Large intestine (tissue), 12 donors: ENCODE data around the gene MEMO1. TPM values are rescaled to one million over a fixed set of nuclear protein-coding genes. Genes with fewer than 3 reads are reported as not detected.
"Not testable (repeated sequence)": the region's sequence is repeated elsewhere in the genome, so short reads cannot be mapped to it uniquely, and the experiment has no call there.

Source experiments
- DNase-seq, 2 donors: peaks; one replicate each; pipeline versions ENCODE4 v3.0.0 to v3.0.0-alpha.2; 2013
- H3K27ac ChIP-seq: one replicate; pipeline ENCODE4 v1.5.1; 2013; ENCODE audit warnings: low read length
- H3K27me3 ChIP-seq: 2 replicates; pipeline ENCODE4 v1.6.1; 2013; ENCODE audit warnings: low read length; ENCODE audit not compliant: control insufficient read depth, insufficient read depth
- H3K36me3 ChIP-seq: 2 replicates; pipeline ENCODE4 v1.6.1; 2013; ENCODE audit warnings: low read length; ENCODE audit not compliant: control insufficient read depth, insufficient read depth
- H3K4me1 ChIP-seq: one replicate; pipeline ENCODE4 v1.6.1; 2013; ENCODE audit warnings: low read length; ENCODE audit not compliant: control insufficient read depth, insufficient read depth
- H3K4me3 ChIP-seq: one replicate; pipeline ENCODE4 v1.5.1; 2013; ENCODE audit warnings: low read length
- H3K9me3 ChIP-seq: one replicate; pipeline ENCODE4 v1.6.1; 2013; ENCODE audit warnings: mild to moderate bottlenecking, low read depth, low read length, moderate library complexity; ENCODE audit not compliant: control insufficient read depth
- WGBS: methylation state at CpG from one replicate; pipeline ENCODE4 v1.1.5; 2013; ENCODE audit warnings: low lambda C conversion rate; ENCODE audit not compliant: insufficient coverage; 5-methylcytosine and 5-hydroxymethylcytosine counted together
- long read RNA-seq, 11 donors: transcript quantifications; one replicate each; lab custom pipeline, GENCODE V29; 2026
- polyA plus RNA-seq: library from polyadenylated mRNA; unstranded; fragments of 120-200 nt; gene quantifications from one replicate; pipeline ENCODE4 v1.2.1, GENCODE V29; 2013

The MEMO1 gene
- polyA plus RNA-seq: 38.3 TPM
- long read RNA-seq, donor 1, full-length matches to known transcripts: 6 of 6 reads
- long read RNA-seq, donor 1, partial matches to known transcripts: 0 of 6 reads
- long read RNA-seq, donor 1, other reads (novel, unspliced or antisense): 0 of 6 reads
- long read RNA-seq, donor 2, full-length matches to known transcripts: 10 of 10 reads
- long read RNA-seq, donor 2, partial matches to known transcripts: 0 of 10 reads
- long read RNA-seq, donor 2, other reads (novel, unspliced or antisense): 0 of 10 reads
- long read RNA-seq, donor 3: 0 reads
- long read RNA-seq, donor 4, full-length matches to known transcripts: 1 of 1 reads
- long read RNA-seq, donor 4, partial matches to known transcripts: 0 of 1 reads
- long read RNA-seq, donor 4, other reads (novel, unspliced or antisense): 0 of 1 reads
- long read RNA-seq, donor 5, full-length matches to known transcripts: 2 of 2 reads
- long read RNA-seq, donor 5, partial matches to known transcripts: 0 of 2 reads
- long read RNA-seq, donor 5, other reads (novel, unspliced or antisense): 0 of 2 reads
- long read RNA-seq, donor 6, full-length matches to known transcripts: 5 of 5 reads
- long read RNA-seq, donor 6, partial matches to known transcripts: 0 of 5 reads
- long read RNA-seq, donor 6, other reads (novel, unspliced or antisense): 0 of 5 reads
- long read RNA-seq, donor 7, full-length matches to known transcripts: 2 of 2 reads
- long read RNA-seq, donor 7, partial matches to known transcripts: 0 of 2 reads
- long read RNA-seq, donor 7, other reads (novel, unspliced or antisense): 0 of 2 reads
- long read RNA-seq, donor 8, full-length matches to known transcripts: 12 of 12 reads
- long read RNA-seq, donor 8, partial matches to known transcripts: 0 of 12 reads
- long read RNA-seq, donor 8, other reads (novel, unspliced or antisense): 0 of 12 reads
- long read RNA-seq, donor 9, full-length matches to known transcripts: 8 of 8 reads
- long read RNA-seq, donor 9, partial matches to known transcripts: 0 of 8 reads
- long read RNA-seq, donor 9, other reads (novel, unspliced or antisense): 0 of 8 reads
- long read RNA-seq, donor 10, full-length matches to known transcripts: 9 of 9 reads
- long read RNA-seq, donor 10, partial matches to known transcripts: 0 of 9 reads
- long read RNA-seq, donor 10, other reads (novel, unspliced or antisense): 0 of 9 reads
- long read RNA-seq, donor 11, full-length matches to known transcripts: 7 of 7 reads
- long read RNA-seq, donor 11, partial matches to known transcripts: 0 of 7 reads
- long read RNA-seq, donor 11, other reads (novel, unspliced or antisense): 0 of 7 reads

GRCh38 chr2:32010670-32011484, at the start of gene MEMO1:
Gene MEMO1, minus strand, starts transcription at chr2:32011008. Its CDS starts 761 bp downstream, at chr2:32010247.
- peak; percentile 91 to 98 for DNase-seq
- no CpG with 5 or more reads among the region's 57 CpGs for WGBS
- no peaks in the 10 kb centered on the region for H3K36me3 ChIP-seq
- H3K4me3 ChIP-seq: peak within 1 kb of the TSS; percentile 54
- H3K27me3 ChIP-seq: no peaks in the 10 kb centered on the region
- H3K4me1 ChIP-seq: peaks cover 5% of the 10 kb centered on the region
- H3K9me3 ChIP-seq: no peaks in the 10 kb centered on the region
- peak within 1 kb of the TSS; percentile 88 for H3K27ac ChIP-seq

- Histone ChIP-seq H3K9me3 (no peaks in the 10 kb centered on the region), H3K4me1 (peaks cover 4% of the 10 kb centered on the region), H3K27me3 (no peaks in the 10 kb centered on the region), H3K36me3 (no peaks in the 10 kb centered on the region), H3K4me3 (no peak overlapping the region), H3K27ac (no peak overlapping the region)
- WGBS: no CpG with 5 or more reads among the region's 2 CpGs
- no peak for DNase-seq
Measured at GRCh38 chr2:32060266-32060665, 49.5 kb upstream of the MEMO1 start.

DNA sequence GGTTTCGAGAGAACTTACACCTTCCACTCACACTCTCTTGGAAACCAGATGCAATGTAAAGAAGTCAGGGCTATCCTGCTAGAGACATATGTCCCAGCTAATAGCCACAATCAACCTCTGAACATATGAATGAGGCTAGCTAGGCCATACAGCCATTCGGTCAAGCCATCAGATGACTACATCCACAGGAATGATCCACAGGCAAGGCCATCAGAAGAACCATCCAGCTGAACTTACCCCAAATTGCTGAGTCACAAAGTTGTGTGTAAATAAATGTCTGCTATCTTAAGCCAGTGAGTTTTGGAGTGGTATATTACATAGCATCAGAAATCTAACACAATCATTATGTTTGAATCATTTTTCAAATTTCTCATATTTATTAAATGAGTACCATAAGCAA, 47.3 kb upstream of the MEMO1 start:
- H3K27ac ChIP-seq: no peak overlapping the region
- H3K9me3 ChIP-seq: no peaks in the 10 kb centered on the region
- H3K4me1 ChIP-seq: no peaks in the 10 kb centered on the region
- H3K27me3 ChIP-seq: no peaks in the 10 kb centered on the region
- no peaks in the 10 kb centered on the region for H3K36me3 ChIP-seq
- no peak overlapping the region for H3K4me3 ChIP-seq
- no CpG with 5 or more reads among the region's 2 CpGs for WGBS
- no peak for DNase-seq

GRCh38 chr2:32054583-32054982, 43.8 kb upstream of the MEMO1 start:
- H3K4me1 ChIP-seq, H3K4me3 ChIP-seq, H3K9me3 ChIP-seq, H3K27me3 ChIP-seq, DNase-seq, H3K36me3 ChIP-seq, H3K27ac ChIP-seq: not testable (repeated sequence)
- no CpG with 5 or more reads among the region's 3 CpGs for WGBS

DNA sequence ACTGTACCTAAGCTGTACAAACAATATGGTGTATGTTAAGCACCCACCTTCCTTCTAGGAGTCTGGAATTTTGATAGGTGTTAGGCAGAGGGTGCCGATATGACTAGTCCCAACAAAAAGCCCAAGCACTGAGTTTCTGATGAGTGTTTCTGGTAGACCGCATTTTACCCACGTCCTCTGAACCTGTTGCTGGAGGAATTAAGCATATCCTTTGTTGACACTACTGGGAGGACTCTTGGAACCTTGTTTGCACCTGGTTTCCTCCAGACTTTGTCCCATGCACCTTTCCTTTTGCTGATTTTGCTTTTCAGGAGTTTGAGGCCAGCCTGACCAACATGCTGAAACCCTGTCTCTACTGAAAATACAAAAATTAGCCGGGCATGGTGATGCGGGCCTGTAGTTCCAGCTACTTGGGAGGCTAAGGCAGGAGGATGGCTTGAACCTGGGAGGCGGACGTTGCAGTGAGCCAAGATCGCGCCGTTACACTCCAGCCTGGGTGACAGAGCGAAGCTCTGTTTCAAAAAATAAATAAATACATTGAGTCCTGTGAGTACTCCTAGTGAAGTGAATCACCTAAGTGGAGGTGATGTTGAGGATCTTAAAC, 41.1 kb upstream of the MEMO1 start:
- H3K9me3 ChIP-seq: no peaks in the 10 kb centered on the region
- no peak overlapping the region for H3K27ac ChIP-seq
- H3K27me3 ChIP-seq: no peaks in the 10 kb centered on the region
- no peaks in the 10 kb centered on the region for H3K36me3 ChIP-seq
- peak; percentile 26 to 58 for DNase-seq
- no peaks in the 10 kb centered on the region for H3K4me1 ChIP-seq
- H3K4me3 ChIP-seq: no peak overlapping the region
- WGBS: no CpG with 5 or more reads among the region's 11 CpGs

- no peaks in the 10 kb centered on the region for H3K36me3 ChIP-seq
- no peak overlapping the region for H3K27ac ChIP-seq
- no peak for DNase-seq
- no peaks in the 10 kb centered on the region for H3K9me3 ChIP-seq
- no CpG with 5 or more reads among the region's 7 CpGs for WGBS
- H3K27me3 ChIP-seq: no peaks in the 10 kb centered on the region
- no peaks in the 10 kb centered on the region for H3K4me1 ChIP-seq
- H3K4me3 ChIP-seq: no peak overlapping the region
Measured at GRCh38 chr2:32043561-32043960, 32.8 kb upstream of the MEMO1 start.

DNA sequence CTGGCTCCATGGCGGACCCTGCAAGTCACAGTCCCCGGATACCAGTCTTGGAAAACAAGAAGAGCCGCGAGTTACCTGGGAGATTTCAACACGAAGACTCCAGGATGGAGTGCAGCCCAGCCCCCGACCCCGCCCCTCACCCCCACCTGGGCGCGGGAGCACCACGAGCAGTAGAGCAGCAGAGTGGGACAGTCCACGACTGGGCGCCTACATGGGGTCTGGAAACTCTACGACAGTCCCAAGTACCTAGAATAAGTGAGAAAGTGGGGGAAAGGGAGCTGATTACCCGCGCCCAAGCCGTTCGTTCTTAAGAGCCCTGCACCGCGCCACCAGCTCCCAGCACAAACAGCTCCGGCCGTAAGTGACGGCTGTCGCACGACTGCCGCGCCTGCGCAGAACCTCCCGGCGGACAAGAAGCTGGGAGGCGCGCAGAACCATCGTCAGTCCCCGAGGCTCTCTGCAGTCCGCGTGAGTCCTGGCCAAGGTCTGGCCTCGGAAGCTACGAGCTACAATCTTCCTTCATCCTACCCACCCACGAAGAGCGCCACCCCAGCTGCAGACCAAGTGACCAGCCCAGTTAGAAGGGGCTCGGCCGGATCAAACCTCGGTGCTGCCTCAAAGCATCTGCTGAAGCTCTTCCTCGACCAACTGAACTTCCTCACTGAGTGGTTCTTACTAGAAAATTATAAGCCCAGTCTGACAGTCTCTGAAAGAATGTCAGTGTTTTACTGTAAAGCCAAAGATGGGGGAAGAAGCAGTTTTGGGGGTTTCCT, 28.8 kb upstream of the MEMO1 start, which contains the start of gene DPY30:
DPY30 (minus strand) TSS at position 359 of the 773 bp plus-strand sequence; CDS start at position 10, 349 bp downstream.
- peak within 1 kb of the TSS; percentile 83 for H3K27ac ChIP-seq
- peak; percentile 95 to 97 for DNase-seq
- peak within 1 kb of the TSS; percentile 66 for H3K4me3 ChIP-seq
- no peaks in the 10 kb centered on the region for H3K4me1 ChIP-seq
- no peaks in the 10 kb centered on the region for H3K27me3 ChIP-seq
- no CpG with 5 or more reads among the region's 43 CpGs for WGBS
- H3K36me3 ChIP-seq: peaks cover 10% of the 10 kb centered on the region
- H3K9me3 ChIP-seq: no peaks in the 10 kb centered on the region

GRCh38 chr2:32034198-32034887, 23.5 kb upstream of the MEMO1 start:
- DNase-seq, H3K9me3 ChIP-seq, H3K27ac ChIP-seq, H3K27me3 ChIP-seq, H3K4me3 ChIP-seq, H3K4me1 ChIP-seq: not testable (repeated sequence)
- peaks cover 23% of the 10 kb centered on the region for H3K36me3 ChIP-seq
- 90% methylated on average over 2 of the region's 8 CpGs for WGBS
